GM18870 (cell line): ENCODE results near the gene RAB1A.
A peak's percentile ranks its signal among the peaks of the same experiment; 100 is the strongest.

Experiments used
- ATAC-seq: cut with Tn5 transposase; IDR thresholded peaks from one replicate; pipeline ENCODE4 v1.9.1; 2021; ENCODE audit warnings: moderate library complexity; ENCODE audit not compliant: unreplicated experiment

The RAB1A gene

GRCh38 chr2:65097844-65098243 lies 32.1 kb downstream of the RAB1A start:
- no peak for ATAC-seq

- ATAC-seq, result no peak
Measured at GRCh38 chr2:65096948-65097347, 33.0 kb downstream of the RAB1A start.

GRCh38 chr2:65093211-65093610 lies 36.7 kb downstream of the RAB1A start:
- ATAC-seq, result no peak

- no peak for ATAC-seq
Measured at GRCh38 chr2:65092791-65093190, 37.1 kb downstream of the RAB1A start.

- no peak for ATAC-seq
Measured at GRCh38 chr2:65085148-65085547, 44.8 kb downstream of the RAB1A start.

GRCh38 chr2:65081232-65081685 lies 48.6 kb downstream of the RAB1A start:
- ATAC-seq, result no peak

- ATAC-seq, result no peak
Measured at GRCh38 chr2:65079017-65079416, 50.9 kb downstream of the RAB1A start.

- ATAC-seq, result no peak
Measured at GRCh38 chr2:65077898-65078297, 52.0 kb downstream of the RAB1A start.

- no peak for ATAC-seq
Measured at GRCh38 chr2:65076345-65076710, 53.6 kb downstream of the RAB1A start.

- ATAC-seq, result no peak
Measured at GRCh38 chr2:65075605-65076344, 54.1 kb downstream of the RAB1A start.

- no peak for ATAC-seq
Measured at GRCh38 chr2:65075176-65075575, 54.7 kb downstream of the RAB1A start.

- no peak for ATAC-seq
Measured at GRCh38 chr2:65073879-65074565, 55.9 kb downstream of the RAB1A start.

GRCh38 chr2:65072181-65072970 lies 57.5 kb downstream of the RAB1A start:
- ATAC-seq, result peak; percentile 52

GRCh38 chr2:65071499-65072180 lies 58.3 kb downstream of the RAB1A start:
- ATAC-seq, result no peak

- ATAC-seq, result no peak
Measured at GRCh38 chr2:65070856-65071255, 59.0 kb downstream of the RAB1A start.

GRCh38 chr2:65070172-65070830 lies 59.6 kb downstream of the RAB1A start:
- ATAC-seq, result no peak

GRCh38 chr2:65069439-65069824 lies 60.5 kb downstream of the RAB1A start:
- ATAC-seq, result no peak

- ATAC-seq, result no peak
Measured at GRCh38 chr2:65067806-65068553, 61.9 kb downstream of the RAB1A start.

GRCh38 chr2:65064728-65065552 lies 65.0 kb downstream of the RAB1A start:
- peak; percentile 81 for ATAC-seq
